Tibial artery (tissue), 4 donors: ENCODE measurements around the gene TBCC.

Experiments
- DNase-seq, 2 donors: peaks; one replicate each; pipeline ENCODE4 v3.0.0-alpha.2; 2019
- H3K27ac ChIP-seq, 2 donors: fragments of 200-600 bp; sonication (generic) in 1 of 2; 1 replicate in 1 of 2; 2 replicates in 1 of 2; pipeline ENCODE4 v1.5.1; 2018 to 2019; ENCODE audit warnings: mild to moderate bottlenecking in 1 of 2
- H3K27me3 ChIP-seq, 2 donors: fragments of 200-600 bp; sonication (generic) in 1 of 2; one replicate each; pipeline versions ENCODE4 v1.5.1 to v1.6.0; 2016 to 2019
- H3K36me3 ChIP-seq, 3 donors: fragments of 200-600 bp; sonication (generic) in 2 of 3; one replicate each; pipeline ENCODE4 v1.5.1; 2016 to 2019; ENCODE audit warnings: mild to moderate bottlenecking in 2 of 3
- H3K4me1 ChIP-seq, 4 donors: fragments of 200-600 bp; sonication (generic) in 2 of 4; 1 replicate in 3 of 4; 2 replicates in 1 of 4; pipeline ENCODE4 v1.5.1; 2016 to 2019
- H3K4me3 ChIP-seq, 2 donors: fragments of 200-600 bp; sonication (generic) in 1 of 2; 1 replicate in 1 of 2; 2 replicates in 1 of 2; pipeline ENCODE4 v1.5.1; 2018 to 2019; ENCODE audit warnings: mild to moderate bottlenecking in 2 of 2
- H3K9me3 ChIP-seq, 3 donors: fragments of 200-600 bp; sonication (generic) in 1 of 3; one replicate each; pipeline ENCODE4 v1.5.1; 2016 to 2019
- CTCF ChIP-seq, 2 experiments: fragments of 200-600 bp in 1 of 2; fragments of 450-650 bp in 1 of 2; IDR thresholded peaks; one replicate each; pipeline ENCODE4 v1.5.1; 2017 to 2019; ENCODE audit warnings: antibody characterized with exemption in 2 of 2, mild to moderate bottlenecking in 1 of 2, moderate library complexity in 1 of 2
- intact Hi-C: fragments of 100-400 bp; cut with DNase I; formaldehyde crosslinking; loops from one replicate; pipeline ENCODE4 v1.15.0; 2023; ENCODE audit warnings: low total_unique reads

The TBCC gene

GRCh38 chr6:42714098-42714761 lies 31.7 kb downstream of the TBCC start:
- intact Hi-C loops: no loop called here
- Histone ChIP-seq H3K36me3 (no peaks in the 10 kb centered on the region), H3K4me1 (no peaks in the 10 kb centered on the region), H3K27ac (no peak overlapping the region), H3K9me3 (peaks cover 0 to 8% (median 8%) of the 10 kb centered on the region in 3 donors), H3K27me3 (no peaks in the 10 kb centered on the region), H3K4me3 (no peak overlapping the region)
- DNase-seq: no peak
- no peak for TF ChIP-seq CTCF (IDR thresholded peaks at IDR 0.05)

- DNase-seq: no peak
- intact Hi-C loops: no loop called here
- Histone ChIP-seq H3K4me1 (no peaks in the 10 kb centered on the region), H3K27ac (no peak overlapping the region), H3K4me3 (no peak overlapping the region), H3K9me3 (peaks cover 0 to 8% (median 8%) of the 10 kb centered on the region in 3 donors), H3K27me3 (no peaks in the 10 kb centered on the region), H3K36me3 (no peaks in the 10 kb centered on the region)
- TF ChIP-seq CTCF (IDR thresholded peaks at IDR 0.05): no peak
Measured at GRCh38 chr6:42711930-42712329, 34.0 kb downstream of the TBCC start.

- no peak for TF ChIP-seq CTCF (IDR thresholded peaks at IDR 0.05)
- Histone ChIP-seq H3K9me3 (peaks cover 0 to 8% (median 8%) of the 10 kb centered on the region in 3 donors), H3K36me3 (no peaks in the 10 kb centered on the region), H3K27me3 (no peaks in the 10 kb centered on the region), H3K4me3 (no peak overlapping the region), H3K4me1 (no peaks in the 10 kb centered on the region), H3K27ac (no peak overlapping the region)
- intact Hi-C loops: no loop called here
- no peak for DNase-seq
Measured at GRCh38 chr6:42710316-42710715, 35.6 kb downstream of the TBCC start.

- H3K4me3 ChIP-seq: no peak overlapping the region
- DNase-seq: no peak
- peaks cover 0 to 8% (median 8%) of the 10 kb centered on the region in 3 donors for H3K9me3 ChIP-seq
- no peak for TF ChIP-seq CTCF (IDR thresholded peaks at IDR 0.05)
- H3K36me3 ChIP-seq: no peaks in the 10 kb centered on the region
- H3K4me1 ChIP-seq: no peaks in the 10 kb centered on the region
- H3K27ac ChIP-seq: no peak overlapping the region
- no peaks in the 10 kb centered on the region for H3K27me3 ChIP-seq
- intact Hi-C loops: no loop called here
Measured at GRCh38 chr6:42709871-42710270, 36.0 kb downstream of the TBCC start.

GRCh38 chr6:42708096-42708495 lies 37.8 kb downstream of the TBCC start:
- no peak for DNase-seq
- Histone ChIP-seq H3K4me3 (no peak overlapping the region), H3K27ac (no peak overlapping the region), H3K36me3 (no peaks in the 10 kb centered on the region), H3K9me3 (peaks cover 0 to 8% (median 8%) of the 10 kb centered on the region in 3 donors), H3K4me1 (no peaks in the 10 kb centered on the region), H3K27me3 (no peaks in the 10 kb centered on the region)
- intact Hi-C loops: no loop called here
- no peak for TF ChIP-seq CTCF (IDR thresholded peaks at IDR 0.05)
